GM19099 (cell line): ENCODE results near the gene PRDM15.

Experiments
- POLR2A ChIP-seq: IDR thresholded peaks from 3 replicates; pipeline ENCODE4 v1.6.1; 2011; ENCODE audit warnings: low read depth; ENCODE audit not compliant: insufficient read length; ENCODE audit errors: extremely low read depth

PRDM15 gene

DNA sequence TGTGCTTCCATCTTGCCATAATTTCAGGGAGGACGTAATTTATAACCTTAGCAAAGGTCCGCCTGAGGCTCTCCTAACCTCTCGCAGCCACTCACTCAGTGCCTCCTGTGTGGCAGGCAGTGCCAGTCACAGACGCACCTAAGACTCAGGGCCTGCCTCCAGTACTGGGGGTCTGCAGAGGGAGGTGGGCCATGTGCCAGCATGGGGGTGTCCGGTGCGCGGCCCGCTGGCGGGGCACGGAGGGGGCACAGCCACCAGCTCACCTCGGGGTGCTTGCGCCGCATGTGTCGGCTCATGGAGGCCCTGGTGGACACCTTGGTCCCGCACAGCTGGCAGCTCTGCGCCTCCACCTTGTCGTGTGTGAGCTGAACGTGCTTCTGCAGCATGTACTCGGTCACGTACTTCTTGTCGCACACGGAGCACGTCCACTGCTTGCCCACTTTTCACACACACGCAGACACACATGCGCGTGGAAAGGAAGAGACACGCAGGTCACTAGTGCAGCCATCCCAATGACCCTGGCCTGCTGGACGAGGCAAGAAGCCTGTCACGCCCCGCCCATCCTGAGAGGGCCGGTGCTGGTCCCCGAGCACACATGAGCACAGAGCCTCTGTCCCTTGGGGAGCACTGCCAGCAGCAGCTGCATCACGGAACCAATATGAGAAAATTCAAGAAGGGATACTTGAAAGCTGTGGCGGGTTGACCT, 69.1 kb downstream of the PRDM15 start:
- no peak for TF ChIP-seq POLR2A

GRCh38 chr21:41808846-41809245, 70.3 kb downstream of the PRDM15 start:
- TF ChIP-seq POLR2A = no peak

- TF ChIP-seq POLR2A = no peak
Observed at GRCh38 chr21:41808094-41808493, 71.0 kb downstream of the PRDM15 start.

DNA sequence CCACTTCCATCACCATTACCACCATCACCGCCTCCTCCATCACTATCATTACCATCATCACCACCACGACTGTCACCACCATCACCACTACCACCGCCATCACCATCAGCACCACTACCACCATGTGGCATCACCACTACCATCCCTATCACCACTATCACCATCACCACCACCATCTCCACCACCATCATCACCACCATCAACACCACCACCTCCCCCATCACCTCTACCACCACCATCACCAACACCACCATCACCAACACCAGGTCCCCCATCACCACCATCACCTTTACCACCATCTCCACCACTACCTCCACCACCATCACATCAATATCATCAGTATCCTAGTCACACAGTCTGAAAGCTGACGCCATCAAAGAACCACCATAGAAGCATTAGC, 72.4 kb downstream of the PRDM15 start:
- no peak for TF ChIP-seq POLR2A

- no peak for TF ChIP-seq POLR2A
Observed at GRCh38 chr21:41805643-41806042, 73.5 kb downstream of the PRDM15 start.

DNA sequence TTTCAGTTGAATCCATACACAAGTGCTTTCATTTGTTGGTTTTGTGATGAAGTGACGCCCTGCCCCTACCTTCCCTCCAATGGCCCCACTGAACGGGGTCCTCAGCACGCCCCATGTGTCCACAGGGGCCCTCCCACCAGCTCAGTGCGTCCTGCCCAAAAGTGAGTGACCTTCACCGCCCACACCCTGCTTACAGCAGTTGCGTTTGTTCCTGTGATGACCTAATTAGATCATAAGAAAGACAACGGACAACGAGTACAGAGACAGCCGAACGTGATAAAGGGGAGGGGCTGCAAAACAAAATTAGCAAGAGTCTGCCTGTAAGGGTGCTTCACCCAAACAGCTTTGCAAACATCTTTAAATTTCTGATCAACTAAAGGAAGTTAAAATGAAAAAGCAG, 74.1 kb downstream of the PRDM15 start:
- no peak for TF ChIP-seq POLR2A

GRCh38 chr21:41804381-41804780, 74.8 kb downstream of the PRDM15 start:
- no peak for TF ChIP-seq POLR2A

- no peak for TF ChIP-seq POLR2A
Observed at GRCh38 chr21:41803316-41803715, 75.8 kb downstream of the PRDM15 start.

GRCh38 chr21:41802684-41803083, 76.5 kb downstream of the PRDM15 start:
- no peak for TF ChIP-seq POLR2A

DNA sequence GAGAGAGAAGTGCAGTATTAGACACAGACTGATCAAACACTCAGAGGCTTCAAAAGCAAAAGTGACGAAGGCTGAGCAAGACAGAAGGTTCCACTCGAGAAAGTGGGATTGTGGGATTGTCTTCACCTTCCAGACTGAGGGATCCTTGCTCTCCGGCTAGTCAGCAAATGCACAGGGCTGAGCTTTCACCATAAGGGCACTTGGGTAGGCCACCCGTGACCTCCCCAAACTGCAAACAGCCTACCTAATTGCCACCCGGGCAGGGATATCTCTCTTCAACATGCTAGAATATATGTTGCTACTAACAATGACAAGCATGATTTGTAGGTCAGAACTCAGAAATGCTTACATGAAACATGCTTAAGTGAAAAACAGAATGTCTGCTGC, 77.0 kb downstream of the PRDM15 start:
- TF ChIP-seq POLR2A = no peak

DNA sequence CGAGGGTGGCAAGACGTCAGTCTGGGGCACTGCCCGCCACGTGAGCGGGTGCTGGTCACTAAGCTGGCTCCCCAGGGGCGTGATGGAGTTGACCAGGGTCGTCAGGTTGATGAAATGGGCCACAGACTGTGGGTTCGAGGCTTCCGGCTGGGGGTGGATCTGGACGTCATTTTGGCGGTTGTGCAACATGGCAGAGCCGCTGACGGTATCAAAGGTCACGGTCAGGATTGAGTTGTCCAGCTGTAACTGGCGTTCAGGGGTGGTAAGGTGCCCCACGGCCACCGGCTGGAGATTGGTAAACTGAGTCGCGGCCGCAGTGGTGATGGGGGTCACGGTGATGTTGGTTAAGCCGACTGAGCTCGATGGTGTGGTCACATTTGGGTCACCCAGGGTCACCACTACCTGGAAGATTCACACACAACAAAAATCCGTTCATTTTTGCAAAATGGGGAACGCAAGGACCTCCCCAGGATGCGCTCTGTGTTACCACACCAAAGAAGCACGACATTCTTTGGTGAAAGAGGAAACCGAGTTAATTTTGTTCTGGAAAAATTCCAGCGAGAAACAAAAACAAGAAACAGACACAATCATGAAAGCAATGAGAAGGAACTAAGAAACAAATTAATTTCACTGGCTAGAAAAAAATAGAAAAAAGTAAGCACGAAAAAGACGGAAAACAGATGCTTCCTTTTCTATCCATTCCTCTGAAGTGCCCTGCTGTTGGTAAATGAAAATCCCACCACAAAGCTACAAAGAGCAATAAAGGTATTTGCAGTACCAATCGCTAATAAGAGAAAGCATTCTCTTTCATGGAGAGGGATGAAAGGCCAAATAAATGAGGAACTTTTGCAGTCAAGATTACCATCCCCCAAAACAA, 77.6 kb downstream of the PRDM15 start:
- no peak for TF ChIP-seq POLR2A

GRCh38 chr21:41800425-41801320, 78.5 kb downstream of the PRDM15 start:
- no peak for TF ChIP-seq POLR2A

DNA sequence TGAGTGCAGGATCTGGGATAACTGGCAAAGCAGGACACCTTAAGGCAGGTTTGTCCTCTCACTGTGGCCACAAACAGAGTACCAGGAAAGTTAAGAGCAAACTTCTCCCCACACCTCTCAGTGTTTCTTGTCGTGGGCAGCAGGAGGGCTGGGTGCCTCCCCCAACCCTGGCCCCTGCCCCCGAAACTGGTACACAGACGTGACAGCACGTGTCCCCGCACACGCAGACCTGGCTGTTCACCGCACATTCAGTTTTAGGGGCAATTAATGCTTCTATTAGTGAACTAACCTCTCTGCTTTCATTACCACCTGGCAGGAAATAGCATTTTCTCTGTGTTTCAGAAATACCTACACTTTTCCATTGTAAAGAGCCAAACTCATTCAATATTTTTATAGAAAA, 79.4 kb downstream of the PRDM15 start:
- TF ChIP-seq POLR2A = no peak

- TF ChIP-seq POLR2A = no peak
Observed at GRCh38 chr21:41798326-41798725, 80.8 kb downstream of the PRDM15 start.

DNA sequence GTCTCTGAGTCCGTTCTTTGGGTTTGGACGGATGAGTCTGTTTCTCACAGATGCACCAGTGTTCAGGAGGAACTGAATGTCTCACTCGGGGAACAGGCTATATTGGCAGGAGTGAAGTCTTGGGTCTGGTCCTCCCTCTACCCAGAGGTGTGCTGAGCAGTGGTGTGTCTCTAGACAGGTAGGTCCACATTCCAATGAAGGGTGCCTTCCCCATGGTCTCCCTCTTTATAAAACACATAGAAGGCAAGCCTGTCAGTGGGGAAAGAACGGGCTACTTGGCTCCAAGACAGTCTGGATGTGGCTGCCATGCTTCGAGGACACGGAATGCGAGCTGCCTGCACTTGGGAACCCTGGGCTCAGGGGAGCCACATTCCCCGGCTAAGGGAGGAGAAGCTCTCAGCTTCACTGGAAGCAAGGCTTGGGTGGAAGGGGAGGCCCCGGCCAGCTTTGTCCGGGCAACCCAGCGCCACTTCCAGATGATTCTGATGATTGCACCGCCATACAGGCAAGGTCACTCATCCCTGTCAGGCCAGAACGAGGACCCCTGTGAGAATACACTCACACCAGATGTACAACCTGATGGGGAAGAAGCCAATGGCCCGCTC, 82.6 kb downstream of the PRDM15 start:
- TF ChIP-seq POLR2A = no peak
